Pons (tissue), 1 donor: ENCODE measurements around the gene PHOSPHO2.
"Not testable (repeated sequence)": the region's sequence is repeated elsewhere in the genome, so short reads cannot be mapped to it uniquely, and the experiment has no call there.

Experiments used
- DNase-seq: peaks from one replicate; pipeline ENCODE4 v3.0.0-alpha.2; 2016; ENCODE audit warnings: low spot score

Gene PHOSPHO2

DNA sequence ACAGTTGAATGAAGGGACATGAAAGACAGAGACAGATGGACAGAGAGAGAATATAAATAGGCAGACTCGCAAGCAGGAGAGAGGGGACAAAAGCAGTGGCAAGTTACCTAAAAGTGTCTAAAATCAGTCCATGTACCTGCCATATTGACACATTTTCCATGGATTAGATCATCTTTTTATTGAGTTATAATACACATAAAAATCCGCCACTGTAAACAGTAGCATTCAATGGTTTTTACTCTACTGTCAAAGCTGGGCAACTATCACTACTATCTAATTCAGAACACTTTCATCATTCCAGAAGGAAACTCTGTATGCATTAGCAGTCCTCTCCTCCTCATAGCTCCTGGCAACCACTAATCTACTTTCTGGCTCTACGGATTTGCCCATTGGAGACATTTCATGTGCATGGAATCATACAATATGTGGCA lies 10.1 kb upstream of the PHOSPHO2 start:
- DNase-seq, result no peak

GRCh38 chr2:169684712-169685111 lies 9.6 kb upstream of the PHOSPHO2 start:
- DNase-seq, result not testable (repeated sequence)

- not testable (repeated sequence) for DNase-seq
Observed at GRCh38 chr2:169686825-169687224, 7.4 kb upstream of the PHOSPHO2 start.

DNA sequence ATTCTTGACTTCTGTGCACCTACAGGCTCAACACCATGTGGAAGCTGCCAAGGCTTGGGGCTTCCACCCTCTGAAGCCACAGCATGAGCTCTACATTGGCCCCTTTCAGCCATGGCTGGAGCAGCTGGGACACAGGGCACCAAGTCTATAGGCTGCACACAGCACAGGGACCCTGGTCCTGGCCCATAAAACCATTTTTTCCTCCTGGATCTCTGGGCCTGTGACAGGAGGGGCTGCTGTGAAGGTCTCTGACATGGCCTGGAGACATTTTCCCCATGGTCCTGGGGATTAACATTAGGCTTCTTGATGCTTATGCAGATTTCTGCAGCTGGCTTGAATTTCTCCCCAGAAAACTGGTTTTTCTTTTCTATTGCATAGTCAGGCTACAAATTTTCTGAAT lies 6.3 kb upstream of the PHOSPHO2 start:
- DNase-seq, result not testable (repeated sequence)

- DNase-seq, result no peak
Observed at GRCh38 chr2:169690958-169691357, 3.3 kb upstream of the PHOSPHO2 start.

- DNase-seq, result no peak
Observed at GRCh38 chr2:169692718-169693117, 1.6 kb upstream of the PHOSPHO2 start.

- DNase-seq, result peak; percentile 15
Observed at GRCh38 chr2:169693360-169693759, 909 bp upstream of the PHOSPHO2 start.

GRCh38 chr2:169694894-169695260 lies 608 bp downstream of the PHOSPHO2 start:
- peak; percentile 11 for DNase-seq

DNA sequence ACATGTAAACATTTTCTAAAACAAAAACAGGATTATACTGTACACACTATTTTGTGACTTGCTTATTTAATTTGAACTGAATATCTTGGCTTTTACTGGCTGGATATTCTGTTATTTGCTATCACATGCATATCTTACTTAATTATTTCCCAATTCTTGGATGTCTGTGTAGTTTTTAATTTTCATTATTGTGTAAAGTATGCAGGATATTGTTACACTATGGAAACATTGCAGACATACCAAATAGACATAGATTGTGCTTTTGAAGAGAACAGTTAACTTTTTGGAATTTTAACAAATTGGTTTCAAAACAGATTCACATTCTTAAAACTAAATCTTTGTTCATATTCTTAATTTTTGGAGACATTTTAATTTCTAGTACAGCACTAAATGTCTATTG lies 2.1 kb downstream of the PHOSPHO2 start:
- no peak for DNase-seq

GRCh38 chr2:169699173-169699572 lies 4.9 kb downstream of the PHOSPHO2 start:
- not testable (repeated sequence) for DNase-seq

DNA sequence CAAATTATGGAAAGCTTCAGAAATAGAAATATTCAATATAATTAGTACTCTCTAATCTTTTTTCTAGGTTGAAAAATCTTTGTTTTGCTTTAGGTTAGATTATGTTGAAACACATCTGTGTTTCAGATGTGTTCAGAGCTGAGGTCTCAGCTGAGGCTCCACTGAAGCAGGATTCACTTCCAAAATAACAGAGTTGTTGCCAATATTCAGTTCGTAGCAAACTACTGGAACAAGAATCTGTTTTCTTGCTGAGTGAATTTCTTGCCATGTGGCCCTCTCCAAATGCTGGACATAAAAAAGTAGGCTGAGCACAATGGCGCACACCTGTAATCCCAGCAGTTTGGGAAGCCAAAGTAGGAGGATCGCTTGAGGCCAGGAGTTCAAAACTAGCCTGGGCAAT lies 8.7 kb downstream of the PHOSPHO2 start:
- DNase-seq, result no peak

DNA sequence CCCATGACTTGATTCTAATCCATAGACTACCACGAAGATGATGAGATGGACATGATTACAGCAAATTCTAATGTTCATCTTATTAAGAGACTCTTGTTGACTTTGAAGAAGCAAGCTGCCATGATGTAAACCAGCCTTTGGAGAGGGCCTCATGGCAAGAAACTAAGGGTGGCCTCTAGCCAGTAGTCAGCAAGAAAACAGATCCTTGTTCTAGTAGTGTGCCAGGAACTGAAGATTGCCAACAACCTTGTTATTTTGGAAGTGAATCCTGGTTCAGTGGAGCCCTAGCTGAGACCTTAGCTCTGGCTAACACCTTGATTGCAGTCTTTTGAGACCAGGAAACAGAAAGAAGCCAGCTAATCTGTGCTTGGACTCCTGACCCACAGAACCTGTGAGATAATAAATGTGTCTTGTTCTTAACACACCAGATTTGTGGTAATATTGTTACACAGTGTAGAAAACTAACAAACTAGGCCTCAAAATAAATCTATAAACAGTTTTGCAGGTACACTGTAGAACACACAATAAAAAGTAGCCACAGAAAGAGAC lies 10.0 kb downstream of the PHOSPHO2 start:
- no peak for DNase-seq

DNA sequence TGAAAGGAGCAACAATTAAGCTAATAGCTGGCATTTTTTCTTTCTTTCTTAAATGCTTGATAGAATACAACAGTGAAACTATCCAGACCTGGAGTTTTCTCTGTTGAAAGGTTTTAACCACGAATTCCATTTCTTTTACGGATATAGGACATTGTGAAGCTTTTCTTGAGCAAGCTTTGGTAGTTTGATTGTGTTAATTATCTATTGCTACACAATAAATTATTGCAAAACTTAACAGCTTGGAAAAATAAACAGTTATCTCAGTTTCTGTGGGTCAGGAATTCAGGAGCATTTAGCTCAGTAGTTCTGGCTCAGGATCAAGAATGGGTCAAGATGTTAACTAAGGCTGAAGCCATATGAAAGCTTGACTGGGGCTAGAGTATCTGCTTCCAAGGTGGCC lies 11.7 kb downstream of the PHOSPHO2 start:
- no peak for DNase-seq

- DNase-seq, result no peak
Observed at GRCh38 chr2:169707626-169708025, 13.4 kb downstream of the PHOSPHO2 start.

GRCh38 chr2:169709331-169709730 lies 15.1 kb downstream of the PHOSPHO2 start:
- no peak for DNase-seq

- DNase-seq, result no peak
Observed at GRCh38 chr2:169709981-169710380, 15.7 kb downstream of the PHOSPHO2 start.

DNA sequence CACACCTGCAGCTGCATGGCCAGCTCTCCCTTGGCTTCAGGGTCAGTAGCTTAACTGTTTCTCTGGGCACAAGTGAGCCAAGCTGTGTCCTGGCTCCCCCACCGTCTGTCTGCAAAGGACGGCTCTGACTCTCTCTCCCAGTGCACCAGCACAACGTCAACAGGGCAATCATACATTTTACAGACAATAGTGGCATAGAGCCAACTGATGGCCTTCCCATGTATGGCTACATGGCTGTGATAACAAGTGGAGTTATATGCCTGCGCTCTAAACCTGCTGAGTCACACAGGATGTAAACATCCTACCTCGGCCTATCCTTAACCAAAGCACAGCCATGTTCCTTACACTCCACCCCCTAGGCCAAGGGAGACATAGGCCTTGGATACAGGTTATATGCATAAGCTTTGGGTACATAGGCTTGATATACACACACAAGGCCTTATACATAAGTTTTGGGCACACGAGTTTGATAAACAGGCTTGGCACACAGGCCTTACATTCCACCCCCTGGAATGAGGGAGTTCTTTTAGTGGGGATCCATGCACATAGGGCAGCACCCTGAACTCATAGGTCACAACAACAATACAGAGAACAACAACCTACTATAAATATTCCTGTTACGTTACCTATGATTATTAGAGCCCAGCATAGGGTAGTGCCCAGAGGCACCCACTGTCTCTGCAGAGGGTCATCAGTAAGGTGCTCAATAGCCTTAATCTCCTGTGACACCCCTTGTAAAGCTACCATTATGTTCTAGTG lies 17.7 kb downstream of the PHOSPHO2 start:
- no peak for DNase-seq

DNA sequence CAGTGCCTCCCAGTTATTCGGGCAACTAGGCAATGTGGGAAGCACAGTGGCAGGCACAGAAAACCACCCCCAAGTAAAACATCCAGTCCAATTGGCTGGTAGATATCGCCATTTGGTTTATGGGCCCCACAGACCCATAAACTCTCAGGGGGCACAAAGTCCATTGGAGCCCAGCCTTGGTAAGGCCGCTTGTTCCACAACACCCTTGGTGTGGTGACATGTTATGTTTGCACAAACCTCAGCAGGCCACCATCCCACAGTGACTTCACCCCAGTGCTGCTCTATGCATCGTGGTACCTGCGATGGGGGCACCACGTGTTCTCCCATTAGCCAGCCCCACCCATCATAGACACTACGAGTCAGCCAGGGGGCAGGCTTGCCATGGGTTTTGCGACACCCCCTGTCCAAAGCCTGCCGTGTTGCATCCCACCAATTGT lies 18.5 kb downstream of the PHOSPHO2 start:
- DNase-seq, result no peak

DNA sequence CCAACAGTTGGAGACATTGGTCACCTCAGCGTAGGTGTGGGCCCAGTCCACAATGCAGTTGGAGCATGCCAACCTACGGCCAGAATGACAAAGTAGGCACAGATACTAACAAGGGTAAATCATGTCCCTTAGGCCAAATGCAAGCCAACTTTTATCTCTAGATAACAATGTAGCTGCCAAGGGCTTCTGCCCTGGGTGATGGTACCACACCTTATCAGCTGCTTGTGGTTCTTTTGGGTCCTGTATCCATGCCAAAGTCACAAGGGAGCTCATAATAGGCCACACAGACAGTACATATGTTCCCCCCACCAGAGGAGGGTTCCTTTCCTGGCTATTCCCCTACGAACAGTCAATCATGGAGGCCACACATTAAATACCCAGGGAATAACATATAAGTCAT lies 19.1 kb downstream of the PHOSPHO2 start:
- DNase-seq, result no peak

- DNase-seq, result peak; percentile 90
Observed at GRCh38 chr2:169714699-169715098, 20.4 kb downstream of the PHOSPHO2 start.

- peak; percentile 19 for DNase-seq
Observed at GRCh38 chr2:169715379-169716237, 21.3 kb downstream of the PHOSPHO2 start.

- peak; percentile 22 for DNase-seq
Observed at GRCh38 chr2:169716238-169716886, 22.1 kb downstream of the PHOSPHO2 start.
